Transverse colon (tissue), 4 donors: ENCODE measurements around the gene CENPM. TPM values are rescaled to one million over a fixed set of nuclear protein-coding genes. Genes with fewer than 3 reads are reported as not detected.

Source experiments
- DNase-seq: peaks from one replicate; pipeline ENCODE4 v3.0.0-alpha.2; 2019
- H3K27ac ChIP-seq, 4 donors: fragments of 200-600 bp; sonication (generic); 2 replicates each; pipeline ENCODE4 v1.5.1; 2016 to 2018; ENCODE audit warnings: inconsistent platforms in 4 of 4
- H3K27me3 ChIP-seq: fragments of 200-600 bp; sonication (generic); 2 replicates; pipeline ENCODE4 v1.5.1; 2017; ENCODE audit warnings: inconsistent platforms
- H3K36me3 ChIP-seq, 4 donors: fragments of 200-600 bp; sonication (generic); 2 replicates each; pipeline ENCODE4 v1.5.1; 2017 to 2019; ENCODE audit warnings: inconsistent platforms in 4 of 4
- H3K4me1 ChIP-seq, 4 donors: fragments of 200-600 bp; sonication (generic); 2 replicates each; pipeline ENCODE4 v1.5.1; 2017 to 2020; ENCODE audit warnings: inconsistent platforms in 4 of 4
- H3K4me3 ChIP-seq, 4 donors: fragments of 200-600 bp; sonication (generic); 1 replicate in 1 of 4; 2 replicates in 3 of 4; pipeline versions ENCODE4 v1.5.1 to v1.6.1; 2017 to 2019; ENCODE audit warnings: inconsistent platforms in 4 of 4
- H3K9me3 ChIP-seq, 2 donors: fragments of 200-600 bp; sonication (generic); 2 replicates each; pipeline ENCODE4 v1.5.1; 2017 to 2019; ENCODE audit warnings: inconsistent platforms in 2 of 2
- EP300 ChIP-seq: sonication (generic); formaldehyde crosslinking; IDR thresholded peaks from one replicate; pipeline ENCODE4 v1.6.1; 2017; ENCODE audit warnings: antibody characterized with exemption, low read depth
- POLR2A ChIP-seq: fragments of 450-650 bp; IDR thresholded peaks from one replicate; pipeline ENCODE4 v1.6.1; 2016; ENCODE audit warnings: antibody characterized with exemption, mild to moderate bottlenecking, moderate library complexity
- POLR2AphosphoS5 ChIP-seq, 3 donors: sonication (generic); formaldehyde crosslinking; IDR thresholded peaks; one replicate each; pipeline ENCODE4 v1.6.1; 2016; ENCODE audit warnings: antibody characterized with exemption in 3 of 3
- WGBS, 2 donors: methylation state at CpG; one replicate each; pipeline ENCODE4 v1.1.5; 2018; ENCODE audit warnings: low coverage in 1 of 2; 5-methylcytosine and 5-hydroxymethylcytosine counted together
- in situ Hi-C, 4 donors: fragments of 200-750 bp; cut with MboI; loops; one replicate each; pipeline versions ENCODE4 v1.15.0 to v1.15.1; 2017; ENCODE audit warnings: low sequenced_read_pairs in 3 of 4, low pct_ligation_motif_present in 1 of 4, low pct_unique_long_range_greater_than_20kb in 1 of 4
- intact Hi-C: fragments of 100-400 bp; cut with DNase I; formaldehyde crosslinking; loops from one replicate; pipeline ENCODE4 v1.15.1; 2023; ENCODE audit warnings: low total_unique reads
- total RNA-seq, 4 donors: library from RNA; depleted of rRNA; stranded (reverse); fragments of >200 nt; gene quantifications; one replicate each; pipeline ENCODE4 v1.1.0, GENCODE V29; 2016
- TF ChIP-seq, protein P1 (sequence below), 5 experiments: fragments of 200-600 bp in 3 of 5; fragments of 450-650 bp in 2 of 5; sonication (generic) in 3 of 5; IDR thresholded peaks; 1 replicate in 2 of 5; 2 replicates in 3 of 5; pipeline ENCODE4 v1.5.1; 2016 to 2017; ENCODE audit warnings: antibody characterized with exemption in 5 of 5, inconsistent platforms in 3 of 5, mild to moderate bottlenecking in 2 of 5, moderate library complexity in 1 of 5

Gene CENPM
- total RNA-seq, 4 donors from 2014 or later, result 6.0 to 22.9 (median 11.0) TPM; not detected in 1

GRCh38 chr22:41900652-41901312 is 46.2 kb downstream of the CENPM start:
- peaks cover 0 to 57% (median 21%) of the 10 kb centered on the region in 4 donors for H3K36me3 ChIP-seq
- no peak overlapping the region for H3K27ac ChIP-seq
- no peak overlapping the region for H3K4me3 ChIP-seq
- in situ Hi-C loops (no loop called here), intact Hi-C loops (no loop called here)
- no peak for DNase-seq
- H3K9me3 ChIP-seq, result no peaks in the 10 kb centered on the region
- WGBS, 2 donors, result 98% methylated on average over 6 of the region's 8 CpGs; no CpG with 5 or more reads in 1 of the 2 donors
- H3K27me3 ChIP-seq, result no peaks in the 10 kb centered on the region
- H3K4me1 ChIP-seq, result no peaks in the 10 kb centered on the region
- no peak for TF ChIP-seq POLR2A
- TF ChIP-seq, protein P1, sequence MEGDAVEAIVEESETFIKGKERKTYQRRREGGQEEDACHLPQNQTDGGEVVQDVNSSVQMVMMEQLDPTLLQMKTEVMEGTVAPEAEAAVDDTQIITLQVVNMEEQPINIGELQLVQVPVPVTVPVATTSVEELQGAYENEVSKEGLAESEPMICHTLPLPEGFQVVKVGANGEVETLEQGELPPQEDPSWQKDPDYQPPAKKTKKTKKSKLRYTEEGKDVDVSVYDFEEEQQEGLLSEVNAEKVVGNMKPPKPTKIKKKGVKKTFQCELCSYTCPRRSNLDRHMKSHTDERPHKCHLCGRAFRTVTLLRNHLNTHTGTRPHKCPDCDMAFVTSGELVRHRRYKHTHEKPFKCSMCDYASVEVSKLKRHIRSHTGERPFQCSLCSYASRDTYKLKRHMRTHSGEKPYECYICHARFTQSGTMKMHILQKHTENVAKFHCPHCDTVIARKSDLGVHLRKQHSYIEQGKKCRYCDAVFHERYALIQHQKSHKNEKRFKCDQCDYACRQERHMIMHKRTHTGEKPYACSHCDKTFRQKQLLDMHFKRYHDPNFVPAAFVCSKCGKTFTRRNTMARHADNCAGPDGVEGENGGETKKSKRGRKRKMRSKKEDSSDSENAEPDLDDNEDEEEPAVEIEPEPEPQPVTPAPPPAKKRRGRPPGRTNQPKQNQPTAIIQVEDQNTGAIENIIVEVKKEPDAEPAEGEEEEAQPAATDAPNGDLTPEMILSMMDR (IDR thresholded peaks at IDR 0.05), result no peak
- TF ChIP-seq EP300, result no peak
- no peak for TF ChIP-seq POLR2AphosphoS5 (IDR thresholded peaks at IDR 0.05)

- H3K27me3 ChIP-seq, result no peaks in the 10 kb centered on the region
- no peaks in the 10 kb centered on the region for H3K4me1 ChIP-seq
- no peak overlapping the region for H3K27ac ChIP-seq
- no peak overlapping the region for H3K4me3 ChIP-seq
- no peak for TF ChIP-seq POLR2A
- TF ChIP-seq POLR2AphosphoS5 (IDR thresholded peaks at IDR 0.05), result no peak
- TF ChIP-seq, protein P1 (IDR thresholded peaks at IDR 0.05), result no peak
- TF ChIP-seq EP300, result no peak
- intact Hi-C loops (no loop called here), in situ Hi-C loops (no loop called here)
- WGBS, 2 donors, result 80% methylated on average over 9 of the region's 13 CpGs; no CpG with 5 or more reads in 1 of the 2 donors
- no peak for DNase-seq
- peaks cover 0 to 59% (median 19%) of the 10 kb centered on the region in 4 donors for H3K36me3 ChIP-seq
- H3K9me3 ChIP-seq, result no peaks in the 10 kb centered on the region
These were observed 46.8 kb downstream of the CENPM start for GRCh38 chr22:41899992-41900651.

- 91 to 100% methylated on average over 2 to 5 of the region's 5 CpGs for WGBS, 2 donors
- intact Hi-C loops, result no loop called here
- no peak for DNase-seq
- H3K9me3 ChIP-seq, result no peaks in the 10 kb centered on the region
- H3K4me1 ChIP-seq, result no peaks in the 10 kb centered on the region
- H3K27me3 ChIP-seq, result no peaks in the 10 kb centered on the region
- in situ Hi-C loops, result no loop called here
- peaks cover 0 to 56% (median 16%) of the 10 kb centered on the region in 4 donors for H3K36me3 ChIP-seq
- no peak overlapping the region for H3K4me3 ChIP-seq
- H3K27ac ChIP-seq, result no peak overlapping the region
- TF ChIP-seq EP300, result no peak
- TF ChIP-seq POLR2A, result no peak
- no peak for TF ChIP-seq POLR2AphosphoS5 (IDR thresholded peaks at IDR 0.05)
- TF ChIP-seq, protein P1 (IDR thresholded peaks at IDR 0.05), result no peak
These were observed 47.8 kb downstream of the CENPM start for GRCh38 chr22:41899110-41899509.

DNA sequence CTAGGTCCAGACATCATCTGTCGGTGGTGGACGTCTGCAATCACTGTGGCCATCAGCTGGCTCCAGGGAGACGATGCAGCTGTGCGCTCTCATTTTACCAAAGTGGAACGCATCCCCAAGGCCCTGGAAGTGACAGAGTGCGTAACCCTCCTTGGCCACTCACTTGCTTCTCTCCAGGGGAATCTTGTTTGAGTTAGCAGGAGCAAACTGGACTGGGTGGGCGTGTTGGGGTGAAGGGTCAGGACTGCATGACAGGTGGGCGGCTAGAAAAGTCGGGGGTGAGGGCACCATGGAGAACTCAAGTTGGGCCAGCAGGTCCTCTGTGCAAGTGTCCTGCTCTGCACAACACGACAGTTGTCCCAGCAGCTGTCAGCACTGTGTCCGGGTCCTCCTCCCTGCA is 48.3 kb downstream of the CENPM start:
- Histone ChIP-seq H3K27ac (no peak overlapping the region), H3K9me3 (no peaks in the 10 kb centered on the region), H3K36me3 (peaks cover 0 to 55% (median 17%) of the 10 kb centered on the region in 4 donors), H3K4me3 (no peak overlapping the region), H3K27me3 (no peaks in the 10 kb centered on the region), H3K4me1 (no peaks in the 10 kb centered on the region)
- no peak for DNase-seq
- in situ Hi-C loops (no loop called here), intact Hi-C loops (no loop called here)
- TF ChIP-seq POLR2AphosphoS5 (IDR thresholded peaks at IDR 0.05), result no peak
- TF ChIP-seq POLR2A, result no peak
- TF ChIP-seq EP300, result no peak
- TF ChIP-seq, protein P1 (IDR thresholded peaks at IDR 0.05), result no peak
- WGBS, 2 donors, result 93% methylated on average over 11 of the region's 11 CpGs; no CpG with 5 or more reads in 1 of the 2 donors
